Lower leg skin (tissue), 4 donors: ENCODE results near the gene RING1. TPM values are rescaled to one million over a fixed set of nuclear protein-coding genes. Genes with fewer than 3 reads are reported as not detected.

Experiments
- DNase-seq, 2 donors: peaks; one replicate each; pipeline ENCODE4 v3.0.0-alpha.2; 2019; ENCODE audit warnings: low spot score in 2 of 2
- H3K4me3 ChIP-seq: fragments of 200-600 bp; sonication (generic); 2 replicates; pipeline ENCODE4 v1.5.1; 2017; ENCODE audit warnings: mild to moderate bottlenecking, low read depth; ENCODE audit not compliant: poor library complexity, severe bottlenecking
- POLR2A ChIP-seq, 2 donors: fragments of 450-650 bp; IDR thresholded peaks; one replicate each; pipeline ENCODE4 v1.6.1; 2016 to 2017; ENCODE audit warnings: antibody characterized with exemption in 2 of 2, mild to moderate bottlenecking in 1 of 2, moderate library complexity in 1 of 2
- WGBS, 2 donors: methylation state at CpG; one replicate each; pipeline ENCODE4 v1.1.5; 2018; 5-methylcytosine and 5-hydroxymethylcytosine counted together
- intact Hi-C: fragments of 100-400 bp; cut with DNase I; formaldehyde crosslinking; loops from one replicate; pipeline ENCODE4 v1.15.0; 2023; ENCODE audit warnings: low total_unique reads
- total RNA-seq, 4 donors: library from RNA; depleted of rRNA; stranded (reverse); fragments of >200 nt; gene quantifications; one replicate each; pipeline ENCODE4 v1.1.0, GENCODE V29; 2016
- TF ChIP-seq, protein P1 (sequence below), 3 donors: fragments of 450-650 bp; IDR thresholded peaks; one replicate each; pipeline ENCODE4 v1.5.1; 2016; ENCODE audit warnings: antibody characterized with exemption in 3 of 3, mild to moderate bottlenecking in 3 of 3, moderate library complexity in 2 of 3

The RING1 gene
- total RNA-seq, 4 donors from 2014 or later, result 10.0 to 22.1 (median 13.7) TPM

DNA sequence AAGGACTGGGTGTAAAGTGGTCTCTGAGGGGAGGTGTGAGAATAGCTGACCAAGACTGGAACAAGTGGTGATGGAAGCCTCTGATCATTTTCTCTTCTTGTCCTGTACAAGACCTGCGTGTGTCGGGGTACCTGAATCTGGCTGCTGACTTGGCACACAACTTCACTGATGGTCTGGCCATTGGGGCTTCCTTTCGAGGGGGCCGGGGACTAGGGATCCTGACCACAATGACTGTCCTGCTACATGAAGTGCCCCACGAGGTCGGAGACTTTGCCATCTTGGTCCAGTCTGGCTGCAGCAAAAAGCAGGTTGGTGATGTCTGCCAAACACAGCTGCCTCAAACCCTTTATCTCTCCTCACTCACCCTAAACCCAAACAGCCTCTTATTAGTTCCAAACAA lies 5.5 kb upstream of the RING1 start:
- no peak overlapping the region for H3K4me3 ChIP-seq
- intact Hi-C loops, result no loop called here
- no peak for TF ChIP-seq POLR2A (IDR thresholded peaks at IDR 0.05)
- TF ChIP-seq, protein P1, sequence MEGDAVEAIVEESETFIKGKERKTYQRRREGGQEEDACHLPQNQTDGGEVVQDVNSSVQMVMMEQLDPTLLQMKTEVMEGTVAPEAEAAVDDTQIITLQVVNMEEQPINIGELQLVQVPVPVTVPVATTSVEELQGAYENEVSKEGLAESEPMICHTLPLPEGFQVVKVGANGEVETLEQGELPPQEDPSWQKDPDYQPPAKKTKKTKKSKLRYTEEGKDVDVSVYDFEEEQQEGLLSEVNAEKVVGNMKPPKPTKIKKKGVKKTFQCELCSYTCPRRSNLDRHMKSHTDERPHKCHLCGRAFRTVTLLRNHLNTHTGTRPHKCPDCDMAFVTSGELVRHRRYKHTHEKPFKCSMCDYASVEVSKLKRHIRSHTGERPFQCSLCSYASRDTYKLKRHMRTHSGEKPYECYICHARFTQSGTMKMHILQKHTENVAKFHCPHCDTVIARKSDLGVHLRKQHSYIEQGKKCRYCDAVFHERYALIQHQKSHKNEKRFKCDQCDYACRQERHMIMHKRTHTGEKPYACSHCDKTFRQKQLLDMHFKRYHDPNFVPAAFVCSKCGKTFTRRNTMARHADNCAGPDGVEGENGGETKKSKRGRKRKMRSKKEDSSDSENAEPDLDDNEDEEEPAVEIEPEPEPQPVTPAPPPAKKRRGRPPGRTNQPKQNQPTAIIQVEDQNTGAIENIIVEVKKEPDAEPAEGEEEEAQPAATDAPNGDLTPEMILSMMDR (IDR thresholded peaks at IDR 0.05), result no peak
- DNase-seq, result peak in 1 of 2 donors; percentile 79
- WGBS, 2 donors, result 90% methylated on average over 6 of the region's 6 CpGs

DNA sequence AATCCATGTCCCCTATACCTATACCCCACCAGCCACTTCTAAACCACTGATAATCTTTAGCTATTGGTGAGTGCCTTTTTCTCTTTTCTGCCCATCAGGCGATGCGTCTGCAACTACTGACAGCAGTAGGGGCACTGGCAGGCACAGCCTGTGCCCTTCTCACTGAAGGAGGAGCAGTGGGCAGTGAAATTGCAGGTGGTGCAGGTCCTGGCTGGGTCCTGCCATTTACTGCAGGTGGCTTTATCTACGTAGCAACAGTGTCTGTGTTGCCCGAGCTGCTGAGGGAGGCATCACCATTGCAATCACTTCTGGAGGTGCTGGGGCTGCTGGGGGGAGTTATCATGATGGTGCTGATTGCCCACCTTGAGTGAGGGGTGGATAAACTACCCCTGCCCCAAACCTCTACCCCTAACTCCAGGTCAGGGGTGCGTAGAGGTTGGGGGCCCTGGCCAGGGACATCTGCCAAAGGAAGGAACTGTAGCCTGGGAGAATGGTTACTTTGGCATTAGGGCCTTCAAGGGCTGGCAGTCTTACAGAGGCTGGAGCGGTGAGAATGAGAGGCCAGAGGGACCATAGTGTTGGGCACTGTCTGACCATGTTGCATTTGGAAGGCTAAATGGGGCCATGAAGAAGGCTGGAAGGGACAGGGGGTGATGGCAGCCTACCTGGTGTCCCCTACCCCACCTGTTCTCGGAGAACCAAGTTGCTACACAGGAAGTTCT lies 4.7 kb upstream of the RING1 start:
- 91 to 94% methylated on average over 7 of the region's 7 CpGs for WGBS, 2 donors
- H3K4me3 ChIP-seq, result no peak overlapping the region
- intact Hi-C loops, result no loop called here

DNA sequence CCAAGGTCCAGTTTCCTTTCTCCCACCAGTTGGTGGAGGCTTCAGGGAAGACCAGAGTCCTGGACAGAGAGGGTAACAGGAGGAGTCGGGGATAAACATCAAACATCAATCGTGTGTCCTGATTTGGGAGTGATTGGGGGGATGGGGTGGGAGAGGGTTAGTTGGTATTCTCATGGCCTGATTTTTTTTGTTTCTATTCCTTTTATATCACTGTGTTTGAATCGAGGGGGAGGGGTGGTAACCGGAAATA lies 4.2 kb upstream of the RING1 start:
- WGBS, 2 donors, result 4 to 8% methylated on average over 4 of the region's 4 CpGs
- H3K4me3 ChIP-seq, result no peak overlapping the region
- TF ChIP-seq, protein P1 (IDR thresholded peaks at IDR 0.05), result no peak
- no peak for TF ChIP-seq POLR2A (IDR thresholded peaks at IDR 0.05)
- intact Hi-C loops, result no loop called here
- DNase-seq, result no peak

More for the DNA sequence above, 4.7 kb upstream of the RING1 start:
- no peak for TF ChIP-seq POLR2A (IDR thresholded peaks at IDR 0.05)
- TF ChIP-seq, protein P1 (IDR thresholded peaks at IDR 0.05), result no peak
- DNase-seq, result no peak

DNA sequence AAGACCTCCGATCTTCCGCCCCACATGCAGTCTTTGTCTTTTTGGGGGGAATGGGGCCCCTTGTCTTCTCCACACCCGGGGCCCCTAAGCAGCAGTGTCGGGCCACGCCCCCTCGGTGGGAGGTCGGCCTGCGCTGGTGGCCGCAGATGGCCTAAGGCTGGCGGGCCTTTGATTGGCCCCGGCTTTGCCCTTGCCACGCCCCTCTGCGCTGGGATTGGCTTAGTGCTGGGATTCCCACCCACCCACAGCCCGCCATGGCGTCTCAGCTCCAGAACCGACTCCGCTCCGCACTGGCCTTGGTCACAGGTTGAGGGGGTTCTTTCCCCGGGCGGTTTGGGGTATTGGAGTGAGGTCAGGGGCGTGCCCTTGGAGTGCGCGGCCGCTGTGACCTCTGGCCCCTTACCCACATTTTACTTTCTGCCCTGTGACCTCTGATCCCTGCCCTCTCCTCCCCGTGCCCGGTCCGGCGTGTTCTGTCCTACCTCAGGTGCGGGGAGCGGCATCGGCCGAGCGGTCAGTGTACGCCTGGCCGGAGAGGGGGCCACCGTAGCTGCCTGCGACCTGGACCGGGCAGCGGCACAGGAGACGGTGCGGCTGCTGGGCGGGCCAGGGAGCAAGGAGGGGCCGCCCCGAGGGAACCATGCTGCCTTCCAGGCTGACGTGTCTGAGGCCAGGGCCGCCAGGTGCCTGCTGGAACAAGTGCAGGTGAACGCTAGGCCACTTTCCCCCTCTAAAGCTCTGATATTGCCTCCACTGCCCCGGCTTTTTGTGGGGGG lies 3.7 kb upstream of the RING1 start, which contains the start of gene HSD17B8:
Gene HSD17B8, plus strand, starts transcription at position 241 of the 776 bp plus-strand sequence. Its CDS starts 14 bp downstream, at position 255.
- H3K4me3 ChIP-seq, result peak within 1 kb of the TSS; percentile 65
- intact Hi-C loops, result no loop called here
- no peak for TF ChIP-seq POLR2A (IDR thresholded peaks at IDR 0.05)
- TF ChIP-seq, protein P1 (IDR thresholded peaks at IDR 0.05), result no peak
- DNase-seq, result peak; percentile 94 to 99
- WGBS, 2 donors, result 0 to 2% methylated on average over 22 to 28 of the region's 48 CpGs

DNA sequence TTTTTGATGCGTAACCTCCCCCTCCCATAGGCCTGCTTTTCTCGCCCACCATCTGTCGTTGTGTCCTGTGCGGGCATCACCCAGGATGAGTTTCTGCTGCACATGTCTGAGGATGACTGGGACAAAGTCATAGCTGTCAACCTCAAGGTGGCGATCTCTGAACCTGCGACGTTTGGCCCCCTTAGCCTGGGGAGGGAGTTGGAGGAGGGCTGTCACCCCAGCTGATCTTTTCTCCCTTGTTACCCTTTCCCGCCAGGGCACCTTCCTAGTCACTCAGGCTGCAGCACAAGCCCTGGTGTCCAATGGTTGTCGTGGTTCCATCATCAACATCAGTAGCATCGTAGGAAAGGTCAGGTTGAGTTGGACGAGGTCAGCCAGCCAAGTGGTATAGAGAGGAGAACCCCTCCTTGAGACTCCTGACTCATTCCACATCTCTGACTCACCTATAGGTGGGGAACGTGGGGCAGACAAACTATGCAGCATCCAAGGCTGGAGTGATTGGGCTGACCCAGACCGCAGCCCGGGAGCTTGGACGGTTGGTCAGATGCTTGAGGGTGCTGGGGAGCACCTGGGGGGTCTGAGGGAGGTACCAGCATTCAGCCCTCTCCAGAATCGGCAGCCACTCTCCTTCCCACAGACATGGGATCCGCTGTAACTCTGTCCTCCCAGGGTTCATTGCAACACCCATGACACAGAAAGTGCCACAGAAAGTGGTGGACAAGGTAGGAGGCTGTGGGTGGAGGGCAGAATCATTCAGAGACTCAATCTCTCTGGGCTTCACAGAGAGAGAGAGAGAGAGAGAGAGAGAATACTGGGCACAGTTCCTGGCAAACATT lies 2.9 kb upstream of the RING1 start:
- whole genome bisulfite sequencing, 2 donors, result 36 to 43% methylated on average over 17 of the region's 17 CpGs
- no peak for TF ChIP-seq POLR2A (IDR thresholded peaks at IDR 0.05)
- TF ChIP-seq, protein P1 (IDR thresholded peaks at IDR 0.05), result no peak
- no peak overlapping the region for H3K4me3 ChIP-seq
- DNase-seq, result peak in 1 of 2 donors; percentile 28
- intact Hi-C loops, result no loop called here
